Measurements from ENCODE around the gene STYXL1.

The STYXL1 gene

DNA sequence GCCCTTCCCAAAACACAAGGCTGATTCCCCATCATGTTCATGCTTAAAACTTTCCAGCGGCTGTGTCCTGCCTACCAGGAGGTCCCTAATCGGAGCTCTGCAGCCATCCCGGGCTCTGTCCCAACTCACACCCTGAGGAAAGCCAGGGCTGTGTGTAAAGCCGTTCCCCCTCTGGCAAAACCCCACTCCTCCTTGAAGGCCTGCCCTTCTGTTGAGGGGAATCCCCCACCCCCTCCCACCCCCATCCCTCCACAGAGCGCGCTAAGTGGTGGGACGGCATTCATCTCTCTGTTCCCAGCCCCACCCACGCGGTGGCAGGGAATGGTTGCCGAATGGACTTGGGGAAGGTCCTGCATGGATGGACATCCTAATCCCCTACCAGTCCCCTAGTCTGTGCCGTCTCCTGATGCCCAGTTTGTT is 52.7 kb downstream of the STYXL1 start:
- FAIRE-seq (no peak), DNase-seq (ENCODE audit: insufficient read length, low spot score) (no peak)

DNA sequence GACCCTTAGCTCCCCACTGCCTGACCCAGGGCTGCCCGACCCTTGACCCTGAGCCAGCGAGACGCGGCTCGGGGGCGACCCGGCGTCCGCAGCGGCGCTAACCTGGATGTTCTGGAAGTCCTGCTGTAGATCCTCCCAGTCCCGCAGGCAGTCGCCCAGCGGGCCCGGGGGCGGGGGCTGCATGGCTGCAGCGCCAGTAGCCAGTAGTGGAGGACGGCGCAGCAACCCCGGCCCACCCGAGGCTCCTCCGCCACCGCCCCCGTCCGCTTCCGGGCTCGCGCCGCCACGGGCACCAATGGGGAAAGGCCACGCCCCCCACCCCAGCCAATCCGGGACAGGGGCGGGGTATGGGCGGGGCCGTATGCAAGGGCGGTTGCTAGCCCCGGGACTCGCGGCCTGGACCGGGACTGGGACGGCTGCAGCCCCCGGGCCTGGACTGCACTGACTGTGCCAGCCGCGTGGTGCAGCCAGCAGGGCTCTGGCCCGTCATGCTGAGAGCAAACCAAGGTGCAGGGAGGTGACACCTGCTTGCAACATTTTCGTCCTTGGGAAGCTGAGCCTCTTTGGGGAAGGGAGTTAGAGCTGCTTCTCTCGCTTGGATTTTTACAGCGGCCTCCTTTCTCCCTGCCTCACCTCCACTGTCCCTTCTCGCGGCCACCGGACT is 53.3 kb downstream of the STYXL1 start, which contains the start of gene TMEM120A:
Gene TMEM120A, minus strand, starts transcription at position 208 of the 664 bp plus-strand sequence. Its CDS starts 25 bp downstream, at position 183.
- FAIRE-seq = peak; percentile 85

GRCh38 chr7:75993689-75994387 is 54.0 kb downstream of the STYXL1 start:
- FAIRE-seq = no peak
- DNase-seq (ENCODE audit: insufficient read length, low spot score) = peak; percentile 62

More for the DNA sequence above, 53.3 kb downstream of the STYXL1 start, which contains the start of gene TMEM120A:
- DNase-seq (ENCODE audit: insufficient read length, low spot score) = peak; percentile 100

DNA sequence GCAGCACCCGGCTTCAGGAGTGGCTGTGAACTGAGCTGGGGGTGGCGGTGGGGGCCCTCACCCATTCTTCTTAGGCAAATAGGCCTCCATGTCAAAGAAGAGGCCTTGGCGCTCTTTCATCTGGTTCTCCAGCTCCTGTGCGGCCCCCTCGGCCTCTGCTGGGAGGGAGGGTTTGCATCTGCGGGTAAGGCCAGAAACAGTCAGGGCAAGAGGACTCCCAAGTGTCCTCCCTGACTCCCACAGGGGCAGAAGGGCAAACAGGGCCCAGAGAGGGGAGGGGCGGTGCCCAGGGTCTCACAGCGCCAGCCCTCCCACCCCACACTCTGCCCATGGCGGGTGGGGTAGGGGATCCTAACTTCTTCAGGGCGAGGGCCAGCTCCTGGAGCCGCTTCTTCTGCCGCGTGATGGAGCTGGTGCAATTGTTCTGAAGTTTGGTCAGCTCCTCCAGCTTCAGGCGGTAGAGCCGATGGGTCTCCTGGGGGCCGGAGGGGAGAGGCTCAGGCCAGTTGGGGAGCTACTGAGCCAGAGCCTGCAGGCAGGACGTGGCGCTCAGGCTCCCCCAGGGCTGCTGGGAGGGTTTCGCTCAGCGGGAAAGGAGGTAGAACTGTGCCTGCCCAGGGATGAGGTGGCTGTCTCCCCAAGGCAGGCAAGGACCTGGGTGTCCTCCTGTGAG is 55.6 kb downstream of the STYXL1 start:
- FAIRE-seq (no peak), DNase-seq (ENCODE audit: insufficient read length, low spot score) (no peak)

- FAIRE-seq (no peak), DNase-seq (ENCODE audit: insufficient read length, low spot score) (no peak)
Observed at GRCh38 chr7:75991531-75992082, 56.2 kb downstream of the STYXL1 start.

- FAIRE-seq (no peak), DNase-seq (ENCODE audit: insufficient read length, low spot score) (no peak)
Observed at GRCh38 chr7:75989500-75990388, 58.1 kb downstream of the STYXL1 start.

DNA sequence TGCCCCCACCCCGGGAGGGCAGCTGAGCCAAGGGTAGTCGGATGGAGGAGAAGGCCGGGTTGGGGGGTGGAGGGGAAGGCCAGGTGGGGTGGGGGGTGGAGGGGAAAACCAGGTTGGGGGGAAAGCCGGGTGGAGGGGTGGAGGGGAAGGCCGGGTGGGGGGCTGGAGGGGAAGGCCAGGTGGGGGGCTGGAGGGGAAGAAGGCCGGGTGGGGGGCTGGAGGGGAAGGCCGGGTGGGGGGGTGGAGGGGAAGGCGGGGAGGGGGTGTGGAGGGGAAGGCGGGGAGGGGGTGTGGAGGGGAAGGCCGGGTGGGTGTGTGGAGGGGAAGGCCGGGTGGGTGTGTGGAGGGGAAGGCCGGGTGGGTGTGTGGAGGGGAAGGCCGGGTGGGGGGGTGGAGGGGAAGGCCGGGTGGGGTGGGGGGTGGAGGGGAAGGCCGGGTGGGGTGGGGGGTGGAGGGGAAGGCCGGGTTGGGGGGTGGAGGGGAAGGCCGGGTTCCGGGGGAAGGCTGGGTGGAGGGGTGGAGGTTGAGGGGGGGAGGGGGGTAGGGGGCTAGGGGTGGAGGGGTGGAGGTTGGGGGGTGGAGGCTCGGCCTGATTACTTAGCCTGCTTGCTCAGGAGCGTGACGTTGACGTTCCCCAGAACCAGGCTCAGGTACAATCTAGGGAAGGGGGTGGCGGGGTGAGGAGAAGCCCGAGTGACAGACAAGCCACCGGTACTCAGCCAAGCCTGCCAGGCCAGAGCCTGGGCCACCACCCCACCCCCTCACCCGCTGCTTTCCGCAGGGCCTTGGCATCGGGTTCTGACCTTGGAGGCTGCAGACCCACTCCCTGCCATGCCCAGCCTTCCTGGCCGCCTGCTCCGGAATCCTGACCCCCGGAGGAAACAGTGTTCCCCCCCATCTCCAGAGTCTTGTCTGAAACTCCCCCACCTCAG is 59.0 kb downstream of the STYXL1 start:
- FAIRE-seq = no peak
- no peak for DNase-seq (ENCODE audit: insufficient read length, low spot score)

- FAIRE-seq = no peak
- DNase-seq (ENCODE audit: insufficient read length, low spot score) = no peak
Observed at GRCh38 chr7:75987805-75988567, 59.8 kb downstream of the STYXL1 start.

GRCh38 chr7:75987026-75987804 is 60.6 kb downstream of the STYXL1 start:
- DNase-seq (ENCODE audit: insufficient read length, low spot score) (no peak), FAIRE-seq (no peak)

- DNase-seq (ENCODE audit: insufficient read length, low spot score) (no peak), FAIRE-seq (no peak)
Observed at GRCh38 chr7:75986147-75986781, 61.5 kb downstream of the STYXL1 start.

- FAIRE-seq (no peak), DNase-seq (ENCODE audit: insufficient read length, low spot score) (no peak)
Observed at GRCh38 chr7:75985518-75986146, 62.2 kb downstream of the STYXL1 start.

- no peak for DNase-seq (ENCODE audit: insufficient read length, low spot score)
- no peak for FAIRE-seq
Observed at GRCh38 chr7:75985009-75985517, 62.7 kb downstream of the STYXL1 start.

- no peak for DNase-seq (ENCODE audit: insufficient read length, low spot score)
- FAIRE-seq = no peak
Observed at GRCh38 chr7:75984130-75985008, 63.4 kb downstream of the STYXL1 start.

DNA sequence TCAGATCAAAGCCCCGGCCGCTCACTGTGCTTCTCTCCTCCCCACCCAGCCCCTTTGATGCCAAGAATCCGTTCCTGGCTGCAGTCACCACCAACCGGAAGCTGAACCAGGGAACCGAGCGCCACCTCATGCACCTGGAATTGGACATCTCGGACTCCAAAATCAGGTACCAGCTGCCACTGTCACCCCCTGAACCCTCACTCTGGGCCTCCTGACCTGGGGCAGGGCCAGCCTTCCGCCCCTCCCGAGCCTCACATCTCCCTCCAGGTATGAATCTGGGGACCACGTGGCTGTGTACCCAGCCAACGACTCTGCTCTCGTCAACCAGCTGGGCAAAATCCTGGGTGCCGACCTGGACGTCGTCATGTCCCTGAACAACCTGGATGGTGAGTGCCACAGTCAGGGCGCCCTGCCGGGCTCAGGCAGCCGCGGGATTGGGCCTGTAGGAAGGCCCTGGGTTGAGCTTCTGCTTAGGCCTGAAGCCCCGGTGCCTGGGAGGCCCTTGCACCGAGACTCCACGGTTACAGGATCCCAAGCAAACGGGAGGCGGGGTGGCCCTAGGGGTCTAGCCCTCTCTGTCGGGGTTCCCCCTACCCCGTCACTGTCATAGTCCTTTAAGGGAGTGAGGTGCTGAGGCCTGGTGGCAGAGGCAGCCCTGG is 64.2 kb downstream of the STYXL1 start:
- DNase-seq (ENCODE audit: insufficient read length, low spot score) (no peak), FAIRE-seq (no peak)

Measured in GM19239 (cell line).